ENCODE measurements around the gene SPIB.

SPIB gene

DNA sequence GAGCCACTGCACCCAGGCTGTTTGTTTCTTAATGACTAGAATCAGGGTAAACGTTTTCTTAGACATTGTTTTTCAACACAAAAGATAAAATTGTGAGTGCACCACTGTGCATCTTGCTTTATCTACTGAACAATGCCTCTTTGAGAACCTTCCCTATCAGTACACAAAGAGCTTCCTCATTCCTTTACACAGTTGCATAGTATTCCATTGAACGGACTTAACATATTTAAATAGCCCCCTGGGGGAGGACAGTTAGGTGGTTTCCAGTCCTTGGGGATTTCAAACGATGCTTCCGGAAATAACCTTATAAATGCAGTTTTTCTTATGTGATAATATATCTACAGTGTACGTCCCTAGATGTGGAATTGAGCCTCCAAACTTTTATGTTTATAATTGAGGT, 26.0 kb upstream of the SPIB start:
- no peak for DNase-seq

DNA sequence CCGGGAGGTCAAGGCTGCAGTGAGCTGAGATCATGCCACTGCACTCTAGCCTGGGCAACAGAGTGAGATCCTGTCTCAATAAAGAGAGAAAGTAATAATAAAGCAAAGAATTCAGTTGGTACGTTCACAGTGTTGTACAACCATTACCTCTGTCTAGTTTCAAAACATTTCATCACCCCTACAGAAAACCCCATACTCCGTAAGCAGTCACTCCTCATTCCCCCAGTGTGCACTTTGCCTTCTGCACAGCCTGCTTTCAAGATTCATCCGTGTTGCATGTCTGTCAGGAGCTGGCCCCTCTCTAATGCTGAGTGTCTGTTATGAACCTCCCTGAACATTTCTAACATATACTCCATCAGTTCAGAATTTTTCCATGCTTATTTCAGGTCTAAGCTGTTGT, 25.1 kb upstream of the SPIB start:
- no peak for DNase-seq

DNA sequence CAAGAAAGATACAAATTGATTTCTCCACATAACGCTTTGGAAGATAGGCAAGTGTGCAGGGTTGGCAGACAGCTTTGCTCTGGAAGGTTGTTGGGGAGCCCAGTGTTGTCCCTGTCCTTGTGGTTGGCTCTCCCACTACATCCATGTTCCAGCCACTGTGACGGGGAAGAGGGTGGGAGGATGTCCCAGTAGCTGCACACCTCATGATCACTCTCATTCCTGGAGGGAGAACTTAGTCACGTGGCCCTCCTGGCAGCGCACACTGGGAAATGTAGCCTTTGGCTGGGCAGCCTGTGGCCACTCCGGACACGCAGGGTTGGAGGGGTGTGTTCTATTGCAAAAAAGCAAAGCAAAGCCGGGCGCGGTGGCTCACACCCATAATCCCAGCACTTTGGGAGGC, 24.7 kb upstream of the SPIB start:
- DNase-seq = no peak

DNA sequence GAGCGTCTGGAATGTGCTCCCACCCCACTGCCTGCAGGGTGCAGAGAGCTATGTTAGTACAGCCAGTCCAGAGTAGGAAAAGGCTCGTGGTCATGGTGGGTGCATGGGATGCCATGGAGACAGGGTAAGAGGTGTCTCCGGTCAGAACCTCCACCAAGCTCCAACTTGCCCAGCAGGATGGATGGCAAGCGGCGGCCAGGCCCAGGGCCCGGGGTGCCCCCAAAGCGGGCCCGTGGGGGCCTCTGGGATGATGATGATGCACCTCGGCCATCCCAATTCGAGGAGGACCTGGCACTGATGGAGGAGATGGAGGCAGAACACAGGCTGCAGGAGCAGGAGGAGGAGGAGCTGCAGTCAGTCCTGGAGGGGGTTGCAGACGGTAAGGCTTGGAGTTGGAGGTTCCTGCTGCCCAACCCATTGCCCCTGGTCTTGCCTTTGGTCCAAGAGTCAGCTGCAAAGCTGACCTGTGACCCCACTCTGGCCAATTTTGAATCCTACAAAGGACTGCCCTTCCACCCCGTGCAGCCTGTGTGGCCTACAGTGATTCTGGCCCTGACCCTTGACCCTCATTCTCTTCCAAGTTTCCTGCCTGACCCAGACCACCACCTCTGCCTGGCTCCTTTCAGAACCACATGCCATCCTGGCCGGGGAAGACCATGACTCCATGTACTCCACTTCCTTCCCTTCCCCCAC, 19.9 kb upstream of the SPIB start:
- no peak for DNase-seq

DNA sequence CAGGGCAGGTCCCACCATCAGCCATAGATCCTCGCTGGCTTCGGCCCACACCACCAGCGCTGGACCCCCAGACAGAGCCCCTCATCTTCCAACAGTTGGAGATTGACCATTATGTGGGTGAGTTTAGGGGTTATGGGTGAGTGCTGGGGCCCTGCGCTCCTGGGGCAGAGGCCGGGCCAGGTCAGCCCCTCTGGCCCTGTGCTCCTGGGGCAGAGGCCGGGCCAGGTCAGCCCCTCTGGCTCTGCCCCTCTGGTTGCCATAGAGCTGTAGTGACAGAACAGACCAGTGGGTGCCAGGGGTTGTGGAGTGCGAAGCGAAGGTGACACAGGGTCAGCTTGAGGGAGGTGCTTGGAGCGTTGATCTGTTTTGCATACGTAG, 19.4 kb upstream of the SPIB start:
- no peak for DNase-seq

DNA sequence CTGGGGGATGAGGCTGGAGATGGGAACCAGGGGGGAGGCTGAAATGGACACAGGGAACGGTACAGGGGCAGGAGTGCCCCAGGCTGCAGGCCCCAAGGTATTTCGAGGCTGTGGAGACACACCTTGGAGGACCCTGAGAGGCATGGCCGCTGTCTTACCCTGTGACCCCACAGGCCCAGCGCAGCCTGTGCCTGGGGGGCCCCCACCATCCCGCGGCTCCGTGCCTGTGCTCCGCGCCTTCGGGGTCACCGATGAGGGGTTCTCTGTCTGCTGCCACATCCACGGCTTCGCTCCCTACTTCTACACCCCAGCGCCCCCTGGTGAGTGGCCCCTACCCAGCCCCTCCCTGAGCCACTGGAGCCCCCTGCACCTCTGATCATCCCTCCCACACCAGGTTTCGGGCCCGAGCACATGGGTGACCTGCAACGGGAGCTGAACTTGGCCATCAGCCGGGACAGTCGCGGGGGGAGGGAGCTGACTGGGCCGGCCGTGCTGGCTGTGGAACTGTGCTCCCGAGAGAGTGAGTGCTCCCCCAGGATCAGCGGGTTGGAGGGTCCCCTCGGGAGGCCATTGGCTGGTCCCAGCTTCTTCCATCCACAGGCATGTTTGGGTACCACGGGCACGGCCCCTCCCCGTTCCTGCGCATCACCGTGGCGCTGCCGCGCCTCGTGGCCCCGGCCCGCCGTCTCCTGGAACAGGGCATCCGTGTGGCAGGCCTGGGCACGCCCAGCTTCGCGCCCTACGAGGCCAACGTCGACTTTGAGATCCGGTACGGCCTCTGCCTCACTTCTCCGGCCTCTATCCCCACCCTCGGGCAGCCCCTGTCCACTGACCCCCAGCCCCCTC, 16.9 kb upstream of the SPIB start:
- DNase-seq = no peak

DNA sequence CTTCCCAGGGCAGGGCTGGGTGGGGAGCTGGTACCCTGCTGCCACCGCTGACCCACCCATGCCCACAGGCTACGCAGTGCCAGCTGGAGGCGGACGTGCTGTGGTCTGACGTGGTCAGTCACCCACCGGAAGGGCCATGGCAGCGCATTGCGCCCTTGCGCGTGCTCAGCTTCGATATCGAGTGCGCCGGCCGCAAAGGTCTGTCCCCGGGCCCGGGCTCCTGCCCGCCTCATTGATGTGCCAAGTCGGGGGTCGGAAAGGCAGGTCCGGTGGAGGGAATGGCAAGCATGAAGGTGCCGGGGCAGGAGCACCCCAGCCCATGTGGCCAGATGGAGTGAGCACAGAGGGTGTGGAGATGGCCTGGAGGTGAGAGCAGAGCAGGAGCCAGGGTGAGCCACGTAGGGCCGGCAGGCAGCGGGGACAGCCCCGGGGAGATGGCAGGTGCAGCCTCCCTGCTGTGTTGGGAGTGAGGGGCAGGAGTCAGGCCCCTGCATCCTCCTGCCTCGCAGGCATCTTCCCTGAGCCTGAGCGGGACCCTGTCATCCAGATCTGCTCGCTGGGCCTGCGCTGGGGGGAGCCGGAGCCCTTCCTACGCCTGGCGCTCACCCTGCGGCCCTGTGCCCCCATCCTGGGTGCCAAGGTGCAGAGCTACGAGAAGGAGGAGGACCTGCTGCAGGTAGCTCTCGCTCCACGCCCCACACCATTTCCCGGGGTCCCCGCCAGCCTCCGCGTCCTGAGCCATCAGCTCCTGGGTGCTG, 16.0 kb upstream of the SPIB start:
- no peak for DNase-seq

DNA sequence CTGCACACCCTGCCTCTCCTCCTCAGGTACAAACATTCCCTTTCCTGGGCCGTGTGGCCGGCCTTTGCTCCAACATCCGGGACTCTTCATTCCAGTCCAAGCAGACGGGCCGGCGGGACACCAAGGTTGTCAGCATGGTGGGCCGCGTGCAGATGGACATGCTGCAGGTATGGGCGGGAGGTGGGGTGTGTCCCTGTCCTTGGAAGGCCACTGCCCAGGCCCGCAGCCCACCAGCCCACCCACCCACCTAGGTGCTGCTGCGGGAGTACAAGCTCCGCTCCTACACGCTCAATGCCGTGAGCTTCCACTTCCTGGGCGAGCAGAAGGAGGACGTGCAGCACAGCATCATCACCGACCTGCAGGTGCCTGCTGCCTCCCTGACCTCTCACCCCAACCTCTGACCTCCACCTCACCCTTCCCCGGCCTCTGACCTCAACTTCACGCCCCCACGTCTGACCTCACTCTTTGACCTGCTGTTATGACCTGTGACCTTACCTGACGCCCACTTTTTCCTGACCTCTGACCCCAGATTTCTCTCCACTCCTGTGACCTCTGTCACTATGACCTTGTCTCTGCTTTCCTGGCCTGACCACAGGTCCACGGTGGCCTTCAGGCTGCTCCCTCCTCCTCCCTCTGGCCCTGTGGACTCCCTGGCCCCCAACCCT, 12.4 kb upstream of the SPIB start:
- no peak for DNase-seq

DNA sequence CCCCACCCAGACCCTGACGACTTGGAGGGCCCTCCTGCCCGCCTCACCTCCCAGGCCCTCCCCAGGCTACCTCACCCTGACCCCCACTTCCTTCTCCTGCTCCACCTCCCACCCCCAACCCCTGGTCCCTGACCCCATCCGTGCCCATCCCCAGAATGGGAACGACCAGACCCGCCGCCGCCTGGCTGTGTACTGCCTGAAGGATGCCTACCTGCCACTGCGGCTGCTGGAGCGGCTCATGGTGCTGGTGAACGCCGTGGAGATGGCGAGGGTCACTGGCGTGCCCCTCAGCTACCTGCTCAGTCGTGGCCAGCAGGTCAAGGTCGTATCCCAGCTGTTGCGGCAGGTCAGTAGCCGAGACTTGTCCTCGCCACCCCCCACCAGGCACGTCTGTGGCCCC, 11.9 kb upstream of the SPIB start:
- DNase-seq = no peak

DNA sequence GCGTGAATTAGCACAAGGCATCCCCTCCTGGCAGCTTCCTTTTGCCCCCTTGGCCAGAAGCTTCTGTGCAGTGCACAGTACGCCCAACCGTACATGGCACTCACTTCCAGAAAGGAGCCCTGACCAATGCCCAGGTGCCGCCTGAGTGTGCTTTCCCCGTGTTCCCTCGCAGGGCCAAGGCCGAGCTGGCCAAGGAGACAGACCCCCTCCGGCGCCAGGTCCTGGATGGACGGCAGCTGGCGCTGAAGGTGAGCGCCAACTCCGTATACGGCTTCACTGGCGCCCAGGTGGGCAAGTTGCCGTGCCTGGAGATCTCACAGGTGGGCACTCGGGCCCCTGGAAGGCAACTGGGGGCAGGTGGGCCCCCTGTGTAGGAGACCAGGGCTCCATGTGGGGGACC, 9.4 kb upstream of the SPIB start:
- DNase-seq = no peak

DNA sequence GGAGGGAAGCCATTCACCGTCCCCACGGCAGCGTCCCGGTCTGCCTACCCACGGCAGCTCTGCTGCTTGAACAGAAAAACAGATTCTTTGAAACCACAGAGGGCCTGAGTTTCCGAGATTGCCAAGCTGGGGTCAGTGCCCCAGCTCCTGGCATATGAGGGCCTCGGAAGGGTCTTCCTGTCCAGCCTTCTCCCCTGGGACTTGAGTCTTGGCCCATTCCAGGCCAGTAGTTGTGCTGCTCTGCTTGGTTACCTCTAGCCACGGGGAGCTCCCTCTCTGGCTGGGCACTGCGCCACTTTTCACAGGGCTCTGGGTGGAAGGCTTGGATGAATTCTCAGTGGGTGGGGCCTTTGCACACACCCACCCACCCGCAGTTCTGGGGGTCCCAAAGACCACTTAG, 8.6 kb upstream of the SPIB start:
- no peak for DNase-seq

DNA sequence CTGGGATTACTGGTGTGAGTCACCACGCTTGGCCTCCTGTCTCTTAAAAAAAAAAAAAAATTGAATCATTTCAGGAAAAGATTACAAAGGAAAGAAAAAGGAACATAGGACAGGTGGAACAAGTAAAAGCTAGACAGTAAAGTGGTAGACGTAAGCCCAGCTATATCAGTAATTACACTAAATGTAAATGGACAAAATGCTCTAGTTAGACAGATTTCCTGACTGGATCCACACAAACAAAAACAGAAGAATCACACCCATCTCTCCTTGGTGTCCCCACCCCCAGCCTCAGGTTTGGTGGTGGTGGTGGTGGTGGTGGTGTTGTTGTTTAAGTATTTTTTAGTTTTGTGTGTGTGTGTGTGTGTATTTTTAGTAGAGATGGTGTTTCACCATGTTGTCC, 6.3 kb upstream of the SPIB start:
- DNase-seq = no peak

DNA sequence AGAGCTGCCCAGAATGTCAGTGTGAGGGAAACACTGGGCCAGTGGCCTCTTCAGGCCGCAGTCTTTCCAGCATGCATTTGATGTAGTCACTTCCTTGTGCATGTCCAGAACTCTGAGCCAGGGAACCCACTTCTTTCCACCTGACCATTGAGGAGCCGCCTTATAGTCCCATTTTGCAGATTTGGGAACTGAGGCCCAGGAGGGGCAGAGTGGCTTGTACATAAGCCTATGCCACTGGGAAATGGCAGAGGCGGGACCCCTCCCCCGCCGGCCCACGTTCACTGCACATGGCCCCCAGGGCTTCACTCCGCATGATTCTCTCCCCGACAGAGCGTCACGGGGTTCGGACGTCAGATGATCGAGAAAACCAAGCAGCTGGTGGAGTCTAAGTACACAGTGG, 5.6 kb upstream of the SPIB start:
- DNase-seq = no peak

DNA sequence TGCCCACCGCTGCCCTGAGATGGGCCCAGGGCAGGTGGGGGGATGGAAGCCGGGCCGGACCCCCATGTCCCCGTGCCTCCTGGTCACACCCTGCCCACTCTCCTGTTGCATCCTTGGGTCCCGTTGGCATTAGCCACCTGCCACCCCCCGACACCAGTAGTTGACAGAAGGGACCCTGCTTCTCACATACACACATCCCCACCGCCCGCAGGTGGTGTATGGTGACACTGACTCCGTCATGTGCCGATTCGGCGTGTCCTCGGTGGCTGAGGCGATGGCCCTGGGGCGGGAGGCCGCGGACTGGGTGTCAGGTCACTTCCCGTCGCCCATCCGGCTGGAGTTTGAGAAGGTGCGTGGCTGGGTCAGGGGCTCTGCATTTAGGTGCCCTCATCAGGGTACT, 5.2 kb upstream of the SPIB start:
- no peak for DNase-seq

DNA sequence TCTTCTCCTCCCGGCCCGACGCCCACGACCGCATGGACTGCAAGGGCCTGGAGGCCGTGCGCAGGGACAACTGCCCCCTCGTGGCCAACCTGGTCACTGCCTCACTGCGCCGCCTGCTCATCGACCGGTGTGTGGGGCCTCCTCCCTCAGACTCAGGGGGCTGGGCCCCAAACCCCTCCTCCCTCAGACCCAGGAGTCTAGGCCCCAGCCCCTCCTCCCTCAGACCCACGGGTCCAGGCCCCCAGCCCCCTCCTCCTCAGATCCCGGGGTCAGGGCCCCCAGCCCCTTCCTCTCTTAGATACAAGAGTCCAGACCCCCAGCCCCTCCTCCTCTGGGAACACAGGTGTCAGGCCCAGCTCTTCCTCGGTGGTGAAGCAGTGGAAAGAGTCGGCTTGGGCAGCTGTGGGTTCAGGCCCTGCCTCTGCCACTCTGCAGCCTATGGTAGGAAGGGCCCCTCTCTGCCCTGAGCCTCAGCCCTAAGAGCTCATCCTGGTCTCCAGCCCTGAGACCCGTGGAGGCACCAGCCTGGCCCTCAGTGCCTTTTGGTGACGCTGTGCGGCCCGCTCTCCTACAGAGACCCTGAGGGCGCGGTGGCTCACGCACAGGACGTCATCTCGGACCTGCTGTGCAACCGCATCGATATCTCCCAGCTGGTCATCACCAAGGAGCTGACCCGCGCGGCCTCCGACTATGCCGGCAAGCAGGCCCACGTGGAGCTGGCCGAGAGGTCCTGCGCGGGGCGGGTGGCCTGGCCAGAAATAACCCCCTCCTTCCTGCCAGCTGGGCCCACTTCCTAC, 3.7 kb upstream of the SPIB start:
- DNase-seq = no peak

DNA sequence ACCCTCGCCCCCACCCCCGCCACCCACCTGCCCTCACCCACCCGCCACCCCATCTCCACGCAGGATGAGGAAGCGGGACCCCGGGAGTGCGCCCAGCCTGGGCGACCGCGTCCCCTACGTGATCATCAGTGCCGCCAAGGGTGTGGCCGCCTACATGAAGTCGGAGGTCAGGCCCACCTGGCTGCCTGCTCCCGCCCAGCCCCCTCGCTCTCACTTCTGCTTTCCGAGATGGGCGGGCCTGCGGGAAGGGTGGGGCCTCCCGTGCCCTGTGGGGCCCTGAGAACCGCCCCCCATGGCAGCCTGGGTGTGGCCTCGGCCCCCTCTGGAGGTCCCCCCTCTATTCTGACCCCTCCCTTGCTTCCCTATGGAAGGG, 3.1 kb upstream of the SPIB start:
- DNase-seq = no peak

DNA sequence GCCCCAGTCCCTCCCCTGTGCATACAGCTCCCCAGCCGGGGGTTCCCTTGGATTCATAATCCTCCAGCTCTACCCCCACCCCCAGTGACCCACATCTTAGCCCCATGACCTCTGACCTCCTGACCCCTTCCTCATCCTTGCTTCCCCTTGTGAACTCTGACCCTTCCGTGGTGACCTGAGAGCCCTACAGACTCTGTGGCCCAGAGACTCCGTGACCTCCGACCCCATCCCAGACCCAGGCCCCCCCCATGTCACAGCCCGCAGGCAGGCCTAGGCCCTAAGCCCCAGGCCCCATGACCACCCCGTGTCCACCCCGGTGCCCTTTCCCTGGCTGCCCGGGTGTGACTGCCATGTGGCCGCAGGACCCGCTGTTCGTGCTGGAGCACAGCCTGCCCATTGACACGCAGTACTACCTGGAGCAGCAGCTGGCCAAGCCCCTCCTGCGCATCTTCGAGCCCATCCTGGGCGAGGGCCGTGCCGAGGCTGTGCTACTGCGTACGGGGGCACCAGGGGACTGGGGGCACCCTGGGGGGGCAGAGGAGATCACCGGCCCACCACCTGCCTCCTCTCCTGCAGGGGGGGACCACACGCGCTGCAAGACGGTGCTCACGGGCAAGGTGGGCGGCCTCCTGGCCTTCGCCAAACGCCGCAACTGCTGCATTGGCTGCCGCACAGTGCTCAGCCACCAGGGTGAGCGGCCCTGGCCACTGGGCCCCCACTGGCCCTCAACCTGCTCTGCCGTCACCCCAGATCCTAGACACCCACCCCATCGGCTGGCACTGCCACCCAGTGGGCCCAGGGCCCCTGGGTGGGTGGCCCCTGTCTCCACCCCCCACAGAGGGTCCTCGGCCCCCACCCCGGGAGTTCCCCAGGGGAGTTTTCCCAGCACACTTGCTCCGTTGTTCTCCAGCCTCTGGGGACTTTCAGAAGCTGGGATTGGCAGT, 2.4 kb upstream of the SPIB start:
- DNase-seq = no peak

DNA sequence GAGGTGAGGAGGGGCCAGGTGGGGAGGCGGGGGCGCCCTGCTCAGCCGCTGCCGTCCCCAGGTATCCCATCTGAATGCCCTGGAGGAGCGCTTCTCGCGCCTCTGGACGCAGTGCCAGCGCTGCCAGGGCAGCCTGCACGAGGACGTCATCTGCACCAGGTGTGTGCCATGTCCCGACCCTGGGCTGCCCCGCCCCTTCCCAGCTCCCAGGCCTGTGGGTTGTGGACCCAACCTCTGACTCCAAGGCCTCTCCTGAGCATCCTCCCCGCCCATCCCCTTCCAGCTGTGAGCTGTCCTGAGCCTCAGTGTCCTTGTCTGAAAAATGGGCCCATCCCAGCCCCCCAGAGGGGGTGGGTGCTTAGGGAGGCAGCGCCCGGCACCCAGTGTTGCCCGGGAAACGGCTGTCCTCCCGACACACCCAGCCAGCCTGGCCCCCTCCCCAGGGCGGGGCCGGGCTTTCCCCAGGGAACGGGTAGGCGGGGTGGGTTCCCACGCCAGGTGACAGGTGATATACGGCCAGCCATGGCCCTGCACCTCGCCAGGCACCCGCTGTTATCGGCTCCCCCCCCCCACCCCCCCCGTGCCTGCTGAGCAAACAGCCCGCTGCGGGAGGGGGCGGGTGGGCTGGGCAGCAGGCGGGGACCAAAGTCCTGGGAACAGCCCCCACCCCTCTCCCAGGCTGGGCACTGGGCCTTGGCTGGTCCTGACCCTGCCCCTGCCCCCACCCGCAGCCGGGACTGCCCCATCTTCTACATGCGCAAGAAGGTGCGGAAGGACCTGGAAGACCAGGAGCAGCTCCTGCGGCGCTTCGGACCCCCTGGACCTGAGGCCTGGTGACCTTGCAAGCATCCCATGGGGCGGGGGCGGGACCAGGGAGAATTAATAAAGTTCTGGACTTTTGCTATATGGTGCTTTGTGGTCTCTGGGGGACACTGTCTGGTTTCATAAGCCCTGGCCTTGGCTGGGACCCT, 1.3 kb upstream of the SPIB start:
- DNase-seq = no peak

DNA sequence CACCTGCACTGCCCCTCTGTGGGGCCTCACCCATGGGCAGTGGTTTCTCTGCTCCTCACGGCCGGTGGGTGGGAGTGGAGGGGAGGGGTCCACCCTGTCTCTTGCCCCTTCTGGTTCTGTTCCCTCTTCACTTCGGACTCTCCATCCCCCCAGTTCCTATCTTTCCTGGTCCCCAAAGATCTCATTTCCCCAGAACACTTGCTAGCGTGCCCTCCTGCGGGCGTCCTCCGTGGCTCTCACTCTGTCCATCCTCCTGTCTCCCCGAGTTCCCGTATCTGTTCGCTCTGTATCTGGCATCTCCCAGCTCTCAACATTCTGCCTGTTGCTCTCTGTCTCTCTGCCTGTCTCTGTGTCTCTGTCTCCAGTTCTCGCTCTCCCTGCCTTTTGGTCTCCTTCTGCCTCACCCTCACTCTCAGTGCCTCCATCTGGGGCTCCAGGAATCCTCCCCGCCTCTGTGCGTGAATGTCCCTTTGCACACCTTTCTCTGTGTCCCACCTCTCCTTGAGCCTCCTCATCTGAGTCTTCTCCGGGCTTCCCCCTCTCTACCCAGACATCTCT, 363 bp downstream of the SPIB start:
- DNase-seq = no peak

DNA sequence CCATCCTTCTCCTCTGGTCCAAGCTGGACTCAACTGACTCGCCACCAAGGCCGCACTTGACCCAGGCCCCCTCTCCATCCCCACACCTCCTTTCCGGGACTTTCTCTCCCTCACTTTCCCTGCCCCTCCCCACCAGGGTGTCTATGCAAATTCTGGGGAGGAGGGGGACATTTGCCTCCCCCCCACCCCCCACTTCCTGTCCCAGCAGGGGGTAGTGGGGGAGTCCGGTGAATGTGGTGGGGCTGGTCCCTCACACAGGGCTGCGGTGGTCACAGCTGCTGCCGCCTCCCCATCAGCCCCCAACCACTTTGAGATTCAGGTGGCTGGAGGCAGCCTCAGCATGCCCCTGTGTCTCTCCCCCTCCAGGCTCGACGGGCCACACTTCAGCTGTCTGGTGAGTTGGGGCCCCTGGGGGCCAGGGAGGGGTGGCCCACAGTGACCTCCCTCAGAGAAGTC, 870 bp downstream of the SPIB start:
- DNase-seq = no peak

Measured in NCI-H510A (cell line).